Stimulated activated CD4-positive, alpha-beta T cell treated with anti-CD3 and anti-CD28 coated beads, Interleukin-12 subunit alpha, Interleukin-12 subunit beta, amount 100 ng/mL, for 4 hours (primary cell): ENCODE measurements around the gene RIPOR2.
"Not testable (repeated sequence)": the region's sequence is repeated elsewhere in the genome, so short reads cannot be mapped to it uniquely, and the experiment has no call there.

Source experiments
- DNase-seq: peaks from one replicate; pipeline ENCODE4 v3.0.0-alpha.2; 2020

RIPOR2 gene

GRCh38 chr6:24924580-24925356, 11.0 kb downstream of the RIPOR2 start:
- no peak for DNase-seq

DNA sequence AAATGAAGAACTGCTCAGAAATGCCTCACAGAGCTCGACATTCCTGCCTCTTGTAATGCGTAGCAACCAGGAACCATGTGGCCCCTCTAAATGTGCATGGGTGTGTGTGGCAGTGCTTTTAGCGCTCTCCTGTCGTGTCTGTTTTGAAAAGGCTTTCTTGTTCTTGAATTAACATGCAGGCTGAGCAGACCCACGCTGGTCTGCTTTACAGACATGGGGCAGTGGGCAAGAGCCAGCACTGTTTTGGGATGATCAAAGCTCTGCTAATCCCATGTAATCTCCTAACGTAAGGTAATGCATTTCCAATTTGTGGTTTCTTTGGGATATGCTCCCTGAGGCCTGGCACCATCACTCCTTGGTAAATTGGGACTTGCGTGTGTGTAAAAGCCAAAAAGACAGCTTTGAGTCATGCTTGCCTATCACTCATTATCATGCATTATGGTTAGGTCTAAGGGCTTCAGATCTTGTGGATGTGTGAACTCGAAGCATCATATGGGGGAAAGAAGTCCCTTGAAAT, 11.8 kb downstream of the RIPOR2 start:
- DNase-seq = no peak

GRCh38 chr6:24922814-24923213, 12.9 kb downstream of the RIPOR2 start:
- DNase-seq = no peak

DNA sequence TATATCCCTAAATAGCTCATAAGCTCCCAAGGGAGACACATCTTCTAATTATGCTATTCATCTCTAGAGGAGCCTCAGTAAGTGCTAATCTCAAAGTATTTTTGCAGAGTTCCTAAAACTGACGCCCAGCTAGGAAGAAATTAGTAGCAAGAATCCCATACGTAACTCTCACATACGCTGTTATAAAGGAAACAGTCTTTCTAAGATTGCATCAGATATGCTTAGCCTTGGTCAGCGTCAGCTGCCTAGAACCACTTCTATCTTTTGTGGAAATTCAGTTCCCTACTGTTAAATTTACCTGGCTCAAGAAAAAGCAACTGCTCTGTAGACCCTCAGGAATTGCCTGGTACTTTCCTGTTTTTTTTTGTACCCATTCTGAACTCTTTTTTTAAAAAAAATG, 13.6 kb downstream of the RIPOR2 start:
- DNase-seq = no peak

GRCh38 chr6:24920136-24920535, 15.6 kb downstream of the RIPOR2 start:
- DNase-seq = no peak

- no peak for DNase-seq
These were observed 16.5 kb downstream of the RIPOR2 start for GRCh38 chr6:24919056-24919892.

DNA sequence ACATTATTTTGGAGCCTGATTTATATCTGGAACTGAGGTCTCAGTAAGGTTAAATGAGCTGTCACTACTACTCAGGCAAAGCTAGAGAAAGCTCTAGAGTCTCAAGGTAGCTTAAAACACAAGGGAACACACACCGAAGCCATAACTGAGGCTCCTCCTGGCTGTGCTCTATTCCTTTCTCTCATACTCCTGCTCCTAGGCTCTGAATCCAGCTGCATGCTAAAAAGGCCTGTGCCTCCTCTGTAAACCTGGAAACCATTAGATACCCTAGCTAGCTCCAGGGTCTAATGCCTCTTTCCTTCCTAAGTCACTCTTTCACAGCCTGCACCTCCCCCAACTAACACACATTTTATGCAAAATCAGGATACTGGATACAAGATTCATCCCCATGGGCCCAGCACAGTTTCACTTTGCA, 17.1 kb downstream of the RIPOR2 start:
- DNase-seq = no peak

DNA sequence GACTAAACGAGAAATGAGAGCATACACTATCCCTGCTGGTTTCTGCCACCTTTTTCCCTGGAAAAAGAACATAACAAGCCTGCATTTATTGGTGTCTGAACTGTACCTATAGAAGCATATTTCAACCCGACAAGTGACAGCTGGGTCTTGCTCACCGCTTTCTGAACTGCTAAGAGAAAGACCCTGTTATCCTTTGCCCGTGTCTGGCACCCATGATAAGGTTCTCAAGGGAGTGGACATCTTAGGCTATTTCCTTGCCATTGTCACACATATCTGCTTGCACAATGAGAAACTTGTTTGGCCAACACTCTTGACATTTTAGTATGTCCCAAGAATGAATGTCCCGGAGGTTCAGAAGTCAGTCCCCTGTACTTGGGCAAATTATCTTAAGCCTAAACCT, 19.3 kb downstream of the RIPOR2 start:
- DNase-seq = no peak

DNA sequence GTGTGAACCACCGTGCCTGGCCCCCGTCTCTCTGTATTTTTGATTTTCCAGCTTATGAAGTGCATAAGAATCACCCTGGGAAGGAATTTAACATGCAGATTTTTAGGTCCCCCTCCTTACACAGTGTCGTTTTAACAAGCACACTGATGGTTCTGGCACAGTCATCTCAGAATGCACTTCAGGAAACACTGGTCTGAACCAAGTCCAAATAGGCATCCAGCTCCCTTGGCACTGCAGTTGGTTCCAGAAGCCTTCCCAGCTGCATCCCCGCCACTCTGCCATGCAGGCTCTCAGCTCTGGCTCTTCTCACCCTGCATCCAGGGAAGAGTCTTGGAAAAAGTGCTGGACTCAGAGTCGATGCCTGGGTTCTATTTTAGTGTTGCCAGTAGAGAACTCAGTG, 20.1 kb downstream of the RIPOR2 start:
- no peak for DNase-seq

GRCh38 chr6:24914082-24914481, 21.7 kb downstream of the RIPOR2 start:
- DNase-seq = not testable (repeated sequence)

DNA sequence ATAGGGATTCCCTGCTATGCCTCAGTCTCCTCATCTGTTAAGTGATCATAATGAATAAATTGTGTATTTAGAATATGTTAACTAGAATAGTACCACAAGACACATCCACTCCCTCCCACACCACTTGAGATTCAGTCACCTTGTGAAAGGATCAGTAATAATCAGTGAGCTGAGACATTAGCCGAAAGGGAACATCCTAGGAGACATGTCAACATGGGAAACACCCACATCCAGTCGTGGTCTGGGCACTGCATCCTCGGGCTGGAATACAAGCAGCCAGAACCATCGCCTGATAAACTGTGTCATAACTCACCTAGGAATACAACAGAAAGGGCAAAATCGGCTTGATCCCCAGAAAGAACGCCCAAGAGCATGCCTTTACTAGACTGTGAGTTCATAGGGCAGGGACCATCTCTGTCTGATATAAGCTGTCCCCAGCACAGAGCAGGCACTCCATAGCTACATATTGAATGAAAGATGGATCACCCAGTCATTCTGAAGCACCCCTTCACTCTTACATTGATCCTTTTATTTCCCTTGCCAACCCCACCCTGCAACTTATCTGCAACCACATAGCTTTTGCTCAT, 23.9 kb downstream of the RIPOR2 start:
- DNase-seq = no peak

DNA sequence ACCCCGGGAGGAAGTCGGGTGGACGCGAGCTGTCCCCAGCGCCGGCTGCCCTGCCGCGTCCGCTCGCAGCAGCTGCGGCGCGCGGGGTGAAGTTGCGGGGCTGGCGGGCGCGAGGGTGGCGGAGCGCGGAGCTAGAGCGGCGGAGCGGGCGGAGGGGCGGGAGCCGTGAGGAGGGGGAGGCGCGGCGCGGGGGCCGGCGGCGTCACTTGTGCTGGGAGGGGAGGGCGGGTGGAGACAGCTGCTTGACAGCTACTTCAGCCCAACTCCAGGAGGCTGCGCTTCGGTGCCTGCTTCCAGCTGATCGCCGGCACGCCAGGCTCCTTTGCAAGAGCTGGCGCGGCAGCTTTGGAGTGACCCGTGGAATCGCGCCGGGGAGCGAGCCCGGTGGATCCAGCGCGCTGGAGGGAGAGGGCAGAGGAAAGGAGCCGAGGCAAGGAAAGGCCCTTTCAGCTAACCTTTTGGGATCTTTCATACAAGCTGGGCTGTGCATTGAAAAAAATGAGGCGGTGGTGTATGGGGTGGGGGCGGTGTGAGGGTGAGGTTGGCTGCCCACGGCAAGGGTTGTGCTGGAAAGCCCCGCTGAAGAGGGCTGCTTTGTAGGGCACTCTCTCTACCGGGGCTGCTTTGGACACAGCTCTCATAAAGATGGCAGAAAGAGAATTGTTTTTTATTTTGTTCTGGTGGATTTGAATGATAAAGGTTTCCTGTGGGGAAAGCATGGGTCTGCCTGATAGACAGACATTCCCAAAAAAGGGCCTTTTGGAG, 24.6 kb downstream of the RIPOR2 start:
- DNase-seq = peak; percentile 56

DNA sequence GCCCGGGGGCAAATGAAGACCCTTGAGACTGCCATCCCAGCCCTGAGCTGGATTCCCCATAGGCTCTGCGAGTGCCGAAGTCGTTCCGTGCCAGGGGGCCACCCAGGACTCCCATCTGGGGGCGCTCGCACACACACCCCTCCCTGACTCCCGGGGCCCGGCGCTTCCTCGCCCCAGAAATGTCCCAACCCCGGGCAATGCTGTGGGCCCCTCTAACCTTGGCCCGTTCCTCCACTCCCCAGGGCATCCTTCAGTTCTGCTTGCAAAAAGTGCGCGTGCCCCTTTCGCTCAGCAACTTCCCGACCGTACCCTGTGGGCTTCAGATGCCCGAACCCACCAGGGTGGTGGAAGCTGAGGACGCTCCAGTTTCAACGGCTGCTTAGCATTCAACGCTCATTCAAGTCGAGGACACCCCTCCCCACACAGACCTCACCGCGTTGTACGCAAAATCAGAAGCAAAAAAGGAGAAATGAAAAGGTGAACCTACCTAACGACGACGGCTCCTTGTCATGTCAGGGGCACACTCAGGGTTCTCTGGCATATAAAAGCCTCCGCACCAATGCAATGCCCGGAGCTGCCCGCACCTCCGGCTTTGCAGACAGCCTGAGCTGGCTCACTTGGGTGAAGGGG, 25.3 kb downstream of the RIPOR2 start:
- no peak for DNase-seq

- no peak for DNase-seq
These were observed 26.2 kb downstream of the RIPOR2 start for GRCh38 chr6:24909241-24910216.

DNA sequence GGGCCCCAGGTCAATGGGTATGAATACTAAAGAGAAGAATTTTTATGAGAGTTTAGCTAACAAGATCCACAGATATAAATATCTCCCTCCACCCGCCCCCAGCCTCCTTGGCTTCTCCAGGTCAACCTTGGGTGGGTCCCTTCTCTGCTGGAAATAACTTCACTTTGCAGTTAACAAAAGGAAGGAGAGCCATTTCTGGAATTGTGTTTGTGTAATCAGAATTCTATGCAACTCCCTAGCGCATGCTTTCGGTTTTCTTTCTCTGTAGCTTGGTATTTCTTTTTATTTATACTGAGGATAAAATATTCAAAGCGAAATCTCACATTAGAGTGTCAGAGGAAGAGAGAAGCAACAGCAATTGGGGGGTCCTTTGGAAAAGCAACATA, 27.1 kb downstream of the RIPOR2 start:
- no peak for DNase-seq

DNA sequence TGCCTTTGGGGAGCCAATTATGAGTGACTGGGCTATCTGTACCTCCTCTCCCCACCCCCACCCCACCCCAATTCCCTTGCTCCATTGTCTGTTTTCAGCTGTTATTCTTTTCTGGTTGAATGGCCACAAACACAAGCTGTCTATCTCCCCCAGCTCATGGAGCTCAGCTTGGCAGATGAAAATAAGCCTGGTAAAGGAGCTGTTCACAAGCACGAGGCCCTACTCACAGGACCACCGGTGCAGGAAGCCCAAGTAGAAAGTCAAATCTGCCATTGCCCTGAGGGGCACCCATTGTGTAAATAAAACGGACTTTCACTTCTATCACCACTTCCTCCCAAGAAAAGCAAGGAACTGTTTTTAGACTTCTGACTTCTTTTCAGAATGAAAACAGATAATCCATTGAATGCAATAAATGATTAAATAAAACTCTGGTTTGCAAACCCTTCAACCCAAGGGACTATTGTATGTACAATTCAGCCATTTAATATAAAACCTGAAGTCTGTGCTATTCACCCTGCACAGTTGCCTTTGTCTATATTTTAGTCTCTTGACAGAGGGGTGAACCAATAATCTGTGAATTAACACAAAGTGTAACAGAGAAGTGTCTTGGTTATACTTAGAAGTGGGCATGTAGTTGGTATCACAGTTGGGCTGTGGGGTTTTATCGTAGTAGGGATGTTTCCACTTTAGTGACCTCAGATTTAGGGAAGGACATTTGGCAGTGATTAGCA, 27.7 kb downstream of the RIPOR2 start:
- DNase-seq = no peak

DNA sequence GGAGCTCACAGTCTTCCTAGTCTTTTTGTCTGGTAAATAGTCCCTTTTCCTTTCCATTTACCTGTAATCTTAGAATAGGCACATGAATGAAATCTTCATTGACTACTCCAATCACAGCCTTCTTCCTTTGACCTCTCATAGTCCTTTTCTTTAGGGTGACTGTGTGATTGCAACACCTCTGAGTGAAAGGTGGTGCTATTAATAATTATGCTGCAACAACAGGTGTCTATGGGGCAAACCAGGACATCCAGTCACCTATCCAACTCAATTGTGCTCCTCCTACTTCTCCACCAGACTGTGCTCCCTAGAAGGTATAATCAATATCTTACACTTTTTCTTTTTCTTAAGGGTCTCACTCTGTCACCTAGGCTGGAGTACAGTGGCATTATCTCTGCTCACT, 29.4 kb downstream of the RIPOR2 start:
- DNase-seq = no peak

GRCh38 chr6:24905483-24905882, 30.3 kb downstream of the RIPOR2 start:
- DNase-seq = no peak

- no peak for DNase-seq
These were observed 32.1 kb downstream of the RIPOR2 start for GRCh38 chr6:24903681-24904080.

- DNase-seq = no peak
These were observed 33.0 kb downstream of the RIPOR2 start for GRCh38 chr6:24902782-24903181.
